HG03159 (cell line): ENCODE data around the gene GPC3.
"Not testable (repeated sequence)": the region's sequence is repeated elsewhere in the genome, so short reads cannot be mapped to it uniquely, and the experiment has no call there.

Source experiments
- ATAC-seq: cut with Tn5 transposase; IDR thresholded peaks from one replicate; pipeline ENCODE4 v1.9.1; 2021; ENCODE audit warnings: mild to moderate bottlenecking, moderate library complexity; ENCODE audit not compliant: unreplicated experiment

Gene GPC3

GRCh38 chrX:133621384-133621783 lies 364.0 kb downstream of the GPC3 start:
- ATAC-seq, result not testable (repeated sequence)

- no peak for ATAC-seq
These were observed 373.7 kb downstream of the GPC3 start for GRCh38 chrX:133611676-133612075.

- no peak for ATAC-seq
These were observed 375.3 kb downstream of the GPC3 start for GRCh38 chrX:133610056-133610455.

GRCh38 chrX:133609166-133609565 lies 376.2 kb downstream of the GPC3 start:
- no peak for ATAC-seq

GRCh38 chrX:133608406-133608805 lies 377.0 kb downstream of the GPC3 start:
- ATAC-seq, result no peak

GRCh38 chrX:133607419-133608348 lies 377.7 kb downstream of the GPC3 start:
- ATAC-seq, result no peak

GRCh38 chrX:133606990-133607389 lies 378.4 kb downstream of the GPC3 start:
- ATAC-seq, result no peak

GRCh38 chrX:133604801-133605200 lies 380.6 kb downstream of the GPC3 start:
- ATAC-seq, result no peak

GRCh38 chrX:133602881-133603280 lies 382.5 kb downstream of the GPC3 start:
- ATAC-seq, result no peak

- ATAC-seq, result no peak
These were observed 384.3 kb downstream of the GPC3 start for GRCh38 chrX:133601116-133601515.

- no peak for ATAC-seq
These were observed 384.9 kb downstream of the GPC3 start for GRCh38 chrX:133600536-133600935.

GRCh38 chrX:133598601-133599335 lies 386.6 kb downstream of the GPC3 start:
- no peak for ATAC-seq

GRCh38 chrX:133594156-133594555 lies 391.2 kb downstream of the GPC3 start:
- ATAC-seq, result no peak

GRCh38 chrX:133593531-133593930 lies 391.9 kb downstream of the GPC3 start:
- ATAC-seq, result no peak

GRCh38 chrX:133590703-133591505 lies 394.5 kb downstream of the GPC3 start:
- no peak for ATAC-seq

GRCh38 chrX:133588827-133589226 lies 396.6 kb downstream of the GPC3 start:
- no peak for ATAC-seq

- no peak for ATAC-seq
These were observed 397.6 kb downstream of the GPC3 start for GRCh38 chrX:133587818-133588217.

- no peak for ATAC-seq
These were observed 398.3 kb downstream of the GPC3 start for GRCh38 chrX:133587071-133587470.

GRCh38 chrX:133586443-133586842 lies 399.0 kb downstream of the GPC3 start:
- no peak for ATAC-seq

- no peak for ATAC-seq
These were observed 401.6 kb downstream of the GPC3 start for GRCh38 chrX:133583825-133584224.

- ATAC-seq, result no peak
These were observed 404.8 kb downstream of the GPC3 start for GRCh38 chrX:133580625-133581024.
